ENCODE data around the gene CYP1A2. TPM values are rescaled to one million over a fixed set of nuclear protein-coding genes. Genes with fewer than 3 reads are reported as not detected.
A peak's percentile ranks its signal among the peaks of the same experiment; 100 is the strongest.

CYP1A2 gene
- total and polyA plus RNA-seq, 2 experiments from 2014 or later = not detected

DNA sequence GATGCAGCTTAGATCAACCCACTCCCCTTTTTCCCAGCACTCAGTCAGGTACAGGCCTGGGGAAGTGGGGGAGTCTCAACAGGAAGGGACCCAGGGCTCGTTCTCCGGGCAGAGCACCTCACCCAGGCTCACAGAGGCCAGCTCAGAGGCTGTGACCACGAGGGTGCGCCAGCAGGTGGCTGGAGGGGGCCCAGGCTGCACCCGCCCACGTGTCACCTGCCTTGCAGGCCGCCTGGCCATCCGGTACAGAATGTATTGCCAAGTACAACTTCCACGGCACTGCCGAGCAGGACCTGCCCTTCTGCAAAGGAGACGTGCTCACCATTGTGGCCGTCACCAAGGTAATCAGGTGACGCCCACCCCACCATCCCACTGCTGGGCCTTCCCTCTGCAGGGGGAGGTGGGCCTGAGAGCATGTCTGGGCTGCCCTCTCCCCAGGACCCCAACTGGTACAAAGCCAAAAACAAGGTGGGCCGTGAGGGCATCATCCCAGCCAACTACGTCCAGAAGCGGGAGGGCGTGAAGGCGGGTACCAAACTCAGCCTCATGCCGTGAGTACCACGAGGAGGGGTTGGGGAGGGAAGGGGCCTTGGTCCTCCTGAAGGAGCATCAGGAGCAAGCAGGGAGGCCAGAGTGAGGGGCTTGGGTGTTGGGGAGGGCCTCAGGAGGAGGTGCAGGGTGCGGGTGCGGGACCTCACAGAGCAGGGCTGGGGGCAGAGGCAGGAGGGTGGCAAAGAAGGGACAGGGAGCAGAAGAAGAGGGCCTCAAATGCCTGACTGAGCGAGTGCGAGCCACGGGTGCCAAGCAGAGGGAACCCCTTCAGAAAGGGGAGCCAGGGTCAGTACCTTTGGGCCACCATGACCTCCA, 50.0 kb downstream of the CYP1A2 start:
- no peaks in the 10 kb centered on the region for H3K27me3 ChIP-seq (replicated peaks; ENCODE audit: insufficient read depth)
- no peaks in the 10 kb centered on the region for H3K9me2 ChIP-seq (ENCODE audit: insufficient read depth)
- no peak overlapping the region for H3K27ac ChIP-seq
- H3K36me3 ChIP-seq (ENCODE audit: low read depth) = no peaks in the 10 kb centered on the region
- in situ Hi-C loops (cut with MboI) = no loop called here
- H2AFZ ChIP-seq = no peak overlapping the region
- no peak overlapping the region for H3K4me2 ChIP-seq (ENCODE audit: unreplicated experiment)
- TF ChIP-seq EZH2phosphoT487 (IDR thresholded peaks at IDR 0.05; ENCODE audit: insufficient read depth, low read depth) (no peak), EZH2 (IDR thresholded peaks at IDR 0.05; ENCODE audit: insufficient read depth, poor library complexity, severe bottlenecking) (no peak)
- no peak for DNase-seq
- H3K79me2 ChIP-seq (ENCODE audit: insufficient read depth) = peaks cover 44% of the 10 kb centered on the region
- 78 to 83% methylated on average over 19 to 23 of the region's 25 CpGs for WGBS, 2 experiments (ENCODE audit: low coverage in 1 of 2, low lambda C conversion rate in 2 of 2, missing lambda C conversion rate in 2 of 2)
- H3K4me3 ChIP-seq = no peak overlapping the region
- no peaks in the 10 kb centered on the region for H3F3A ChIP-seq (ENCODE audit: insufficient read depth)
- no peaks in the 10 kb centered on the region for H3K4me1 ChIP-seq (ENCODE audit: insufficient read depth)
- no peak overlapping the region for H3K9ac ChIP-seq
- no peaks in the 10 kb centered on the region for H4K20me1 ChIP-seq (ENCODE audit: insufficient read depth)
- H3K9me3 ChIP-seq (ENCODE audit: low read depth) = no peaks in the 10 kb centered on the region

DNA sequence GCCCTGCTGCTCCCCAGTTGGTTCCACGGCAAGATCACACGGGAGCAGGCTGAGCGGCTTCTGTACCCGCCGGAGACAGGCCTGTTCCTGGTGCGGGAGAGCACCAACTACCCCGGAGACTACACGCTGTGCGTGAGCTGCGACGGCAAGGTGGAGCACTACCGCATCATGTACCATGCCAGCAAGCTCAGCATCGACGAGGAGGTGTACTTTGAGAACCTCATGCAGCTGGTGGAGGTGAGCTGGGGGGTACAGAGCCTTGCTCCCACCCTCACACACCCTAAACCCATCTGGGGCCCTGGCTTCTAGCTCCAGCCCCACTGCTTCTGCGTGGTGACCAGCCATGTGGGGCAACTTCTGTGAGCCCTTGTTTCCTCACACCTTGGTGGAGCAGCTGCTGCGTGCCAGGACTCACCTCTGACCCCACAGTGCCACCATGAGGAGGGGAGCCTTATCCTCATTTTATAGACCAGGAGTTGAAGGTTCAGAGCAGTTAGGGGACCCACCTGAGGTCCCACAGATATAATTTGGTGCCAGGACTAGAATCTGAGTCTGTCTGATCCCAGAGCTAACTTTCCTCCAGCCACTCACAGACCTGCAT, 50.7 kb downstream of the CYP1A2 start:
- Histone ChIP-seq H3K27ac (no peak overlapping the region), H3K27me3 (replicated peaks; ENCODE audit: insufficient read depth) (no peaks in the 10 kb centered on the region), H3F3A (ENCODE audit: insufficient read depth) (no peaks in the 10 kb centered on the region), H3K4me2 (ENCODE audit: unreplicated experiment) (no peak overlapping the region), H2AFZ (no peak overlapping the region), H3K9me2 (ENCODE audit: insufficient read depth) (no peaks in the 10 kb centered on the region), H3K4me3 (no peak overlapping the region), H3K9ac (no peak overlapping the region), H4K20me1 (ENCODE audit: insufficient read depth) (no peaks in the 10 kb centered on the region), H3K9me3 (ENCODE audit: low read depth) (no peaks in the 10 kb centered on the region), H3K36me3 (ENCODE audit: low read depth) (0 out of 2 replicates have a peak, but pooled peaks cover 5% of the 10 kb centered on the region), H3K79me2 (ENCODE audit: insufficient read depth) (peaks cover 39% of the 10 kb centered on the region), H3K4me1 (ENCODE audit: insufficient read depth) (no peaks in the 10 kb centered on the region)
- WGBS, 2 experiments (ENCODE audit: low coverage in 1 of 2, low lambda C conversion rate in 2 of 2, missing lambda C conversion rate in 2 of 2) = 97 to 98% methylated on average over 15 to 16 of the region's 16 CpGs
- no peak for TF ChIP-seq EZH2phosphoT487 (IDR thresholded peaks at IDR 0.05; ENCODE audit: insufficient read depth, low read depth)
- no peak for TF ChIP-seq EZH2 (IDR thresholded peaks at IDR 0.05; ENCODE audit: insufficient read depth, poor library complexity, severe bottlenecking)
- no peak for DNase-seq
- in situ Hi-C loops (cut with MboI) = no loop called here

DNA sequence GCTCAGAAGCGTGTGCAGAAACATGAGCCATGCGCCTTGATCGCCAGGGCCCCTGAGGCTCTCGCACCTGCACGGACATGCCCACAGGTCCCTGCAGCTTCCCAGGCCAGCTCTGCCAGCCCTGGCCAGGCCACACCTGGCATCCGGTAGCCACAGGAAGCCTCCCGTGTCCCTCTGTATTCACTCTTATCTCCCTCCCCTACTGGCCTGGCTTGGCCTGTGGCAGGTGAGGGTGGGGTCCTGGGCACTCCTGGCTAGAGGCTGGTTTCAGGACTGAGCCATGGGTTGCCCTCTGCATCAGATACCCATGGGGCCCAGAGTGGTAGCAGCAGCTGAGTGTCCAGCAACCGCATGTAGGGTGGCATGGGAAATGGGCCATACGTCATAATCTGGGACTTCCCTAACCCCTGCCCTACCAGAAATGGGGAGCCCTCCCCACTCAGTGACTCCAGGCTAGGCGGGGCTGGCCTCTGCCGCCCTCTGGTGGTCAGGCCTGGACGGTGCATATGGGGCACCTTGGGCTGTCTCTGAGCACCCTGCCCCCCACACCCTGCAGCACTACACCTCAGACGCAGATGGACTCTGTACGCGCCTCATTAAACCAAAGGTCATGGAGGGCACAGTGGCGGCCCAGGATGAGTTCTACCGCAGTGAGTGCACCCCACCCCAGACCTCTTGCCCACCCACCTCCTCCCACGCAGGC, 51.4 kb downstream of the CYP1A2 start:
- no peaks in the 10 kb centered on the region for H4K20me1 ChIP-seq (ENCODE audit: insufficient read depth)
- H2AFZ ChIP-seq = no peak overlapping the region
- DNase-seq = peak; percentile 70
- H3K27ac ChIP-seq = no peak overlapping the region
- no peak overlapping the region for H3K4me3 ChIP-seq
- H3K36me3 ChIP-seq (ENCODE audit: low read depth) = 0 out of 2 replicates have a peak, but pooled peaks cover 5% of the 10 kb centered on the region
- no peaks in the 10 kb centered on the region for H3K4me1 ChIP-seq (ENCODE audit: insufficient read depth)
- in situ Hi-C loops (cut with MboI) = no loop called here
- no peak overlapping the region for H3K4me2 ChIP-seq (ENCODE audit: unreplicated experiment)
- no peak overlapping the region for H3K9ac ChIP-seq
- no peaks in the 10 kb centered on the region for H3K9me3 ChIP-seq (ENCODE audit: low read depth)
- no peaks in the 10 kb centered on the region for H3F3A ChIP-seq (ENCODE audit: insufficient read depth)
- H3K27me3 ChIP-seq (replicated peaks; ENCODE audit: insufficient read depth) = no peaks in the 10 kb centered on the region
- 49 to 50% methylated on average over 16 to 18 of the region's 18 CpGs for WGBS, 2 experiments (ENCODE audit: low coverage in 1 of 2, low lambda C conversion rate in 2 of 2, missing lambda C conversion rate in 2 of 2)
- TF ChIP-seq EZH2 (IDR thresholded peaks at IDR 0.05; ENCODE audit: insufficient read depth, poor library complexity, severe bottlenecking) = no peak
- peaks cover 32% of the 10 kb centered on the region for H3K79me2 ChIP-seq (ENCODE audit: insufficient read depth)
- H3K9me2 ChIP-seq (ENCODE audit: insufficient read depth) = no peaks in the 10 kb centered on the region

GRCh38 chr15:74800559-74801094, 52.0 kb downstream of the CYP1A2 start:
- in situ Hi-C loops (cut with MboI) = no loop called here
- no peak for TF ChIP-seq EZH2 (IDR thresholded peaks at IDR 0.05; ENCODE audit: insufficient read depth, poor library complexity, severe bottlenecking)
- TF ChIP-seq EZH2phosphoT487 (IDR thresholded peaks at IDR 0.05; ENCODE audit: insufficient read depth, low read depth) = no peak
- 0 out of 2 replicates have a peak, but pooled peaks cover 5% of the 10 kb centered on the region for H3K36me3 ChIP-seq (ENCODE audit: low read depth)

More at GRCh38 chr15:74800559-74801094, 52.0 kb downstream of the CYP1A2 start:
- Histone ChIP-seq H3K9me2 (ENCODE audit: insufficient read depth) (no peaks in the 10 kb centered on the region), H3K27me3 (replicated peaks; ENCODE audit: insufficient read depth) (no peaks in the 10 kb centered on the region), H3K27ac (no peak overlapping the region), H3K79me2 (ENCODE audit: insufficient read depth) (peaks cover 26% of the 10 kb centered on the region), H3K4me1 (ENCODE audit: insufficient read depth) (no peaks in the 10 kb centered on the region), H3K9ac (no peak overlapping the region), H3K4me3 (no peak overlapping the region), H3K4me2 (ENCODE audit: unreplicated experiment) (no peak overlapping the region), H4K20me1 (ENCODE audit: insufficient read depth) (no peaks in the 10 kb centered on the region), H3K9me3 (ENCODE audit: low read depth) (no peaks in the 10 kb centered on the region), H3F3A (ENCODE audit: insufficient read depth) (no peaks in the 10 kb centered on the region), H2AFZ (no peak overlapping the region)
- 88 to 89% methylated on average over 18 to 20 of the region's 20 CpGs for WGBS, 2 experiments (ENCODE audit: low coverage in 1 of 2, low lambda C conversion rate in 2 of 2, missing lambda C conversion rate in 2 of 2)
- DNase-seq = no peak

Data from GM23248 (cell line).